GM18498 (cell line): ENCODE data around the gene GLRA1.
"Not testable (repeated sequence)": the region's sequence is repeated elsewhere in the genome, so short reads cannot be mapped to it uniquely, and the experiment has no call there.

Source experiments
- ATAC-seq: cut with Tn5 transposase; IDR thresholded peaks from one replicate; pipeline ENCODE4 v1.9.1; 2021; ENCODE audit warnings: mild to moderate bottlenecking, moderate library complexity; ENCODE audit not compliant: unreplicated experiment

GLRA1 gene

GRCh38 chr5:151886546-151887275, 37.9 kb downstream of the GLRA1 start:
- ATAC-seq = no peak

GRCh38 chr5:151885138-151885908, 39.3 kb downstream of the GLRA1 start:
- no peak for ATAC-seq

- ATAC-seq = no peak
Measured at GRCh38 chr5:151881621-151882225, 42.9 kb downstream of the GLRA1 start.

GRCh38 chr5:151880324-151880723, 44.3 kb downstream of the GLRA1 start:
- ATAC-seq = no peak

GRCh38 chr5:151873701-151874100, 51.0 kb downstream of the GLRA1 start:
- ATAC-seq = no peak

GRCh38 chr5:151872701-151873100, 52.0 kb downstream of the GLRA1 start:
- no peak for ATAC-seq

GRCh38 chr5:151870820-151871219, 53.8 kb downstream of the GLRA1 start:
- no peak for ATAC-seq

- no peak for ATAC-seq
Measured at GRCh38 chr5:151870271-151870670, 54.4 kb downstream of the GLRA1 start.

- ATAC-seq = no peak
Measured at GRCh38 chr5:151869843-151870242, 54.8 kb downstream of the GLRA1 start.

- peak; percentile 72 for ATAC-seq
Measured at GRCh38 chr5:151868451-151868850, 56.2 kb downstream of the GLRA1 start.

GRCh38 chr5:151864061-151864748, 60.4 kb downstream of the GLRA1 start:
- ATAC-seq = no peak

GRCh38 chr5:151863566-151863965, 61.1 kb downstream of the GLRA1 start:
- ATAC-seq = no peak

GRCh38 chr5:151862811-151863472, 61.7 kb downstream of the GLRA1 start:
- peak; percentile 93 for ATAC-seq

GRCh38 chr5:151860867-151861266, 63.8 kb downstream of the GLRA1 start:
- ATAC-seq = not testable (repeated sequence)

GRCh38 chr5:151856861-151857260, 67.8 kb downstream of the GLRA1 start:
- ATAC-seq = no peak

- no peak for ATAC-seq
Measured at GRCh38 chr5:151855701-151856100, 69.0 kb downstream of the GLRA1 start.

- no peak for ATAC-seq
Measured at GRCh38 chr5:151847871-151848270, 76.8 kb downstream of the GLRA1 start.

GRCh38 chr5:151846765-151847164, 77.9 kb downstream of the GLRA1 start:
- no peak for ATAC-seq

GRCh38 chr5:151832843-151833242, 91.8 kb downstream of the GLRA1 start:
- not testable (repeated sequence) for ATAC-seq

- ATAC-seq = no peak
Measured at GRCh38 chr5:151829370-151829769, 95.3 kb downstream of the GLRA1 start.

GRCh38 chr5:151825445-151825844, 99.2 kb downstream of the GLRA1 start:
- ATAC-seq = peak; percentile 47
